ENCODE measurements around the gene OSCP1.
"Not testable (repeated sequence)": the region's sequence is repeated elsewhere in the genome, so short reads cannot be mapped to it uniquely, and the experiment has no call there.

- TF ChIP-seq, protein P1, sequence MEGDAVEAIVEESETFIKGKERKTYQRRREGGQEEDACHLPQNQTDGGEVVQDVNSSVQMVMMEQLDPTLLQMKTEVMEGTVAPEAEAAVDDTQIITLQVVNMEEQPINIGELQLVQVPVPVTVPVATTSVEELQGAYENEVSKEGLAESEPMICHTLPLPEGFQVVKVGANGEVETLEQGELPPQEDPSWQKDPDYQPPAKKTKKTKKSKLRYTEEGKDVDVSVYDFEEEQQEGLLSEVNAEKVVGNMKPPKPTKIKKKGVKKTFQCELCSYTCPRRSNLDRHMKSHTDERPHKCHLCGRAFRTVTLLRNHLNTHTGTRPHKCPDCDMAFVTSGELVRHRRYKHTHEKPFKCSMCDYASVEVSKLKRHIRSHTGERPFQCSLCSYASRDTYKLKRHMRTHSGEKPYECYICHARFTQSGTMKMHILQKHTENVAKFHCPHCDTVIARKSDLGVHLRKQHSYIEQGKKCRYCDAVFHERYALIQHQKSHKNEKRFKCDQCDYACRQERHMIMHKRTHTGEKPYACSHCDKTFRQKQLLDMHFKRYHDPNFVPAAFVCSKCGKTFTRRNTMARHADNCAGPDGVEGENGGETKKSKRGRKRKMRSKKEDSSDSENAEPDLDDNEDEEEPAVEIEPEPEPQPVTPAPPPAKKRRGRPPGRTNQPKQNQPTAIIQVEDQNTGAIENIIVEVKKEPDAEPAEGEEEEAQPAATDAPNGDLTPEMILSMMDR (conservative IDR thresholded peaks at IDR 0.05; ENCODE audit: low read depth, low read length): not testable (repeated sequence)
- not testable (repeated sequence) for TF ChIP-seq EZH2phosphoT487 (IDR thresholded peaks at IDR 0.05; ENCODE audit: borderline replicate concordance, low read length); EZH2 (IDR thresholded peaks at IDR 0.05; ENCODE audit: low read length, unreplicated experiment)
Measured at GRCh38 chr1:36487336-36487725, 37.1 kb upstream of the OSCP1 start.

Measured in PC-3 (cell line).